Measurements from ENCODE around the gene USHBP1. TPM values are rescaled to one million over a fixed set of nuclear protein-coding genes. Genes with fewer than 3 reads are reported as not detected.

USHBP1 gene
- total and polyA plus RNA-seq, 2 donors from 2014 or later: 7.2 to 8.9 TPM

- Histone ChIP-seq H3K9me3 (ENCODE audit: control insufficient read depth in 2 of 3, insufficient read depth in 1 of 3, low read length in 3 of 3) (no peaks in the 10 kb centered on the region), H3K4me1 (ENCODE audit: control insufficient read depth in 2 of 3, insufficient read depth in 2 of 3, low read depth in 1 of 3, low read length in 3 of 3) (peaks cover 0 to 19% (median 10%) of the 10 kb centered on the region in 3 donors), H3K9ac (ENCODE audit: low read length in 3 of 3) (peak within 1 kb of the TSS in 2 of 3 donors; percentile 58 to 82), H3K4me3 (ENCODE audit: low read length in 3 of 3) (peak within 1 kb of the TSS in 2 of 3 donors; percentile 48 to 66), H3K27ac (ENCODE audit: low read depth in 2 of 2, low read length in 2 of 2) (peak within 1 kb of the TSS in 1 of 2 donors; percentile 43), H3K27me3 (ENCODE audit: control insufficient read depth, insufficient read depth, low read length) (no peaks in the 10 kb centered on the region), H3K36me3 (ENCODE audit: control insufficient read depth in 2 of 3, insufficient read depth in 3 of 3, low read length in 3 of 3) (no peaks in the 10 kb centered on the region)
- intact Hi-C loops (cut with DNase I): no loop called here
- peak; percentile 54 for TF ChIP-seq CTCF (IDR thresholded peaks at IDR 0.05; ENCODE audit: borderline replicate concordance, extremely low read depth, insufficient read depth)
- FAIRE-seq: peak; percentile 37
- peak; percentile 97 to 99 (median 98) for DNase-seq
Measured at GRCh38 chr19:17303167-17303939, 38.8 kb upstream of the USHBP1 start, which contains the start of gene ABHD8. ABHD8 (minus strand) TSS chr19:17303425; CDS start chr19:17301616, 1,809 bp downstream.

- intact Hi-C loops (cut with DNase I): no loop called here
- peaks cover 0 to 17% (median 10%) of the 10 kb centered on the region in 3 donors for H3K4me1 ChIP-seq (ENCODE audit: control insufficient read depth in 2 of 3, insufficient read depth in 2 of 3, low read depth in 1 of 3, low read length in 3 of 3)
- H3K27me3 ChIP-seq (ENCODE audit: control insufficient read depth, insufficient read depth, low read length): no peaks in the 10 kb centered on the region
- no peak for TF ChIP-seq CTCF (IDR thresholded peaks at IDR 0.05; ENCODE audit: borderline replicate concordance, extremely low read depth, insufficient read depth)
- H3K9me3 ChIP-seq (ENCODE audit: control insufficient read depth in 2 of 3, insufficient read depth in 1 of 3, low read length in 3 of 3): no peaks in the 10 kb centered on the region
- H3K9ac ChIP-seq (ENCODE audit: low read length in 3 of 3): peak overlapping the region in 2 of 3 donors; percentile 58 to 82
- peak in 3 of 5 donors; percentile 29 to 86 (median 82) for DNase-seq
- no peak for FAIRE-seq
- H3K4me3 ChIP-seq (ENCODE audit: low read length in 3 of 3): peak overlapping the region in 2 of 3 donors; percentile 48 to 66
- H3K36me3 ChIP-seq (ENCODE audit: control insufficient read depth in 2 of 3, insufficient read depth in 3 of 3, low read length in 3 of 3): no peaks in the 10 kb centered on the region
- peak overlapping the region in 1 of 2 donors; percentile 43 for H3K27ac ChIP-seq (ENCODE audit: low read depth in 2 of 2, low read length in 2 of 2)
Measured at GRCh38 chr19:17302391-17303166, 38.0 kb upstream of the USHBP1 start.

GRCh38 chr19:17300992-17301619 lies 36.6 kb upstream of the USHBP1 start:
- H3K36me3 ChIP-seq (ENCODE audit: control insufficient read depth in 2 of 3, insufficient read depth in 3 of 3, low read length in 3 of 3): no peaks in the 10 kb centered on the region
- H3K9me3 ChIP-seq (ENCODE audit: control insufficient read depth in 2 of 3, insufficient read depth in 1 of 3, low read length in 3 of 3): no peaks in the 10 kb centered on the region
- FAIRE-seq: no peak
- no peak overlapping the region for H3K4me3 ChIP-seq (ENCODE audit: low read length in 3 of 3)
- TF ChIP-seq CTCF (IDR thresholded peaks at IDR 0.05; ENCODE audit: borderline replicate concordance, extremely low read depth, insufficient read depth): no peak
- DNase-seq: peak in 1 of 5 donors; percentile 53
- H3K4me1 ChIP-seq (ENCODE audit: control insufficient read depth in 2 of 3, insufficient read depth in 2 of 3, low read depth in 1 of 3, low read length in 3 of 3): peaks cover 0 to 13% (median 10%) of the 10 kb centered on the region in 3 donors
- intact Hi-C loops (cut with DNase I): no loop called here
- no peak overlapping the region for H3K27ac ChIP-seq (ENCODE audit: low read depth in 2 of 2, low read length in 2 of 2)
- no peaks in the 10 kb centered on the region for H3K27me3 ChIP-seq (ENCODE audit: control insufficient read depth, insufficient read depth, low read length)
- no peak overlapping the region for H3K9ac ChIP-seq (ENCODE audit: low read length in 3 of 3)
